HepG2 (cell line): ENCODE measurements around the gene PAM16. TPM values are rescaled to one million over a fixed set of nuclear protein-coding genes. Genes with fewer than 3 reads are reported as not detected.

Experiments used
- AKAP8 ChIP-seq: sonication (generic); formaldehyde crosslinking; IDR thresholded peaks from 2 replicates; pipeline ENCODE4 v1.5.1; 2020; ENCODE audit warnings: mild to moderate bottlenecking, missing genetic modification reagents
- ATM ChIP-seq: fragments of 450-650 bp; IDR thresholded peaks from 2 replicates; pipeline ENCODE4 v1.7.1; 2017; ENCODE audit warnings: mild to moderate bottlenecking, borderline replicate concordance
- BHLHE40 ChIP-seq: IDR thresholded peaks from 2 replicates; pipeline ENCODE4 v1.6.1; 2011; ENCODE audit warnings: low read length, improper control_type of control experiment
- DPF2 ChIP-seq: sonication (generic); formaldehyde crosslinking; IDR thresholded peaks from 2 replicates; pipeline ENCODE4 v1.4.0; 2020; ENCODE audit warnings: mild to moderate bottlenecking, low read depth, missing genetic modification reagents, borderline replicate concordance
- GATAD2A ChIP-seq: IDR thresholded peaks from 2 replicates; pipeline ENCODE4 v1.6.1; 2016
- HNF4A ChIP-seq: sonication (generic); formaldehyde crosslinking; IDR thresholded peaks from 2 replicates; pipeline ENCODE4 v1.4.0; 2020; ENCODE audit warnings: missing genetic modification reagents
- HOXA7 ChIP-seq: sonication (generic); formaldehyde crosslinking; IDR thresholded peaks from 2 replicates; pipeline ENCODE4 v1.8.1; 2022; ENCODE audit warnings: mild to moderate bottlenecking, missing genetic modification reagents, moderate library complexity
- ISX ChIP-seq: sonication (generic); formaldehyde crosslinking; conservative IDR thresholded peaks from 2 replicates; pipeline ENCODE4 v1.5.0; 2020; ENCODE audit warnings: missing genetic modification reagents
- KDM5B ChIP-seq: sonication (generic); formaldehyde crosslinking; IDR thresholded peaks from 2 replicates; pipeline ENCODE4 v1.4.0; 2020; ENCODE audit warnings: missing genetic modification reagents, mild to moderate bottlenecking, borderline replicate concordance
- MED13 ChIP-seq: sonication (generic); formaldehyde crosslinking; IDR thresholded peaks from 2 replicates; pipeline ENCODE4 v1.5.0; 2020; ENCODE audit warnings: missing genetic modification reagents
- NR2F6 ChIP-seq, 2 experiments: IDR thresholded peaks; 2 replicates each; pipeline ENCODE4 v1.6.1; 2016; ENCODE audit warnings: antibody characterized with exemption in 1 of 2, mild to moderate bottlenecking in 1 of 2
- RORA ChIP-seq: sonication (generic); formaldehyde crosslinking; IDR thresholded peaks from 2 replicates; pipeline ENCODE4 v1.5.0; 2020; ENCODE audit warnings: mild to moderate bottlenecking, missing genetic modification reagents, moderate library complexity
- RXRB ChIP-seq: IDR thresholded peaks from 2 replicates; pipeline ENCODE4 v1.6.1; 2016; ENCODE audit warnings: borderline replicate concordance, missing genetic modification reagents, missing compliant biosample characterization
- SOX6 ChIP-seq, 2 experiments: fragments of 450-650 bp in 1 of 2; sonication (generic) in 1 of 2; formaldehyde crosslinking in 1 of 2; IDR thresholded peaks; 2 replicates each; pipeline versions ENCODE4 v1.4.0 to v1.6.1; 2017 to 2020; ENCODE audit warnings: antibody characterized with exemption in 1 of 2, mild to moderate bottlenecking in 1 of 2, missing genetic modification reagents in 1 of 2
- SP2 ChIP-seq: sonication (generic); formaldehyde crosslinking; IDR thresholded peaks from 2 replicates; pipeline ENCODE4 v1.5.1; 2020; ENCODE audit warnings: mild to moderate bottlenecking, missing genetic modification reagents
- SUZ12 ChIP-seq: fragments of 150-350 bp; IDR thresholded peaks from 2 replicates; pipeline ENCODE4 v1.6.1; 2014; ENCODE audit warnings: low read depth, low read length
- THYN1 ChIP-seq: sonication (generic); formaldehyde crosslinking; IDR thresholded peaks from 2 replicates; pipeline ENCODE4 v1.8.1; 2023; ENCODE audit warnings: low read depth, mild to moderate bottlenecking, moderate library complexity, missing genetic modification reagents, borderline replicate concordance
- ZEB1 ChIP-seq: IDR thresholded peaks from 2 replicates; pipeline ENCODE4 v1.6.1; 2012; ENCODE audit warnings: mild to moderate bottlenecking, low read depth, inconsistent platforms; ENCODE audit not compliant: insufficient replicate concordance
- ZIK1 ChIP-seq: sonication (generic); formaldehyde crosslinking; IDR thresholded peaks from 2 replicates; pipeline ENCODE4 v1.5.0; 2020; ENCODE audit warnings: mild to moderate bottlenecking, low read depth, missing genetic modification reagents, borderline replicate concordance
- ZMYM2 ChIP-seq: sonication (generic); formaldehyde crosslinking; IDR thresholded peaks from 2 replicates; pipeline ENCODE4 v1.8.0; 2022; ENCODE audit warnings: mild to moderate bottlenecking, missing genetic modification reagents
- ZNF333 ChIP-seq: sonication (generic); formaldehyde crosslinking; IDR thresholded peaks from 2 replicates; pipeline ENCODE4 v1.4.0; 2020; ENCODE audit warnings: mild to moderate bottlenecking, missing genetic modification reagents, borderline replicate concordance
- ZNF552 ChIP-seq: sonication (generic); formaldehyde crosslinking; IDR thresholded peaks from 2 replicates; pipeline ENCODE4 v1.9.0; 2022; ENCODE audit warnings: missing genetic modification reagents, mild to moderate bottlenecking, borderline replicate concordance
- ZNF747 ChIP-seq: sonication (generic); formaldehyde crosslinking; IDR thresholded peaks from 2 replicates; pipeline ENCODE4 v1.8.1; 2023; ENCODE audit warnings: missing genetic modification reagents, mild to moderate bottlenecking, borderline replicate concordance
- polyA plus RNA-seq, 8 experiments: library from polyadenylated mRNA; depleted of rRNA in 3 of 8; stranded (reverse) in 7 of 8; unstranded in 1 of 8; fragments of >200 nt; fragmentation: Illumina TruSeq in 4 of 8; extraction: Trizol in 4 of 8; gene quantifications; 2 replicates each; pipeline versions ENCODE4 v1.2.1 to v1.2.3, GENCODE V29; 2011 to 2016; ENCODE audit warnings: low read depth in 4 of 8, missing spikeins in 1 of 8, mixed read lengths in 1 of 8; ENCODE audit not compliant: insufficient read depth in 1 of 8
- total RNA-seq, 5 experiments: library from RNA; depleted of rRNA; stranded (reverse); fragments of >200 nt; fragmentation: Illumina TruSeq; extraction: Trizol; gene quantifications; 2 replicates each; pipeline ENCODE4 v1.2.3, GENCODE V29; 2016; ENCODE audit warnings: low read depth in 1 of 5
- TF ChIP-seq, protein P1 (sequence below): sonication (generic); formaldehyde crosslinking; IDR thresholded peaks from 2 replicates; pipeline ENCODE4 v1.8.0; 2022; ENCODE audit warnings: missing genetic modification reagents, mild to moderate bottlenecking, inconsistent platforms, borderline replicate concordance
- TF ChIP-seq, protein P2 (sequence below): sonication (generic); formaldehyde crosslinking; IDR thresholded peaks from 2 replicates; pipeline ENCODE4 v1.5.0; 2020; ENCODE audit warnings: missing genetic modification reagents, mild to moderate bottlenecking, borderline replicate concordance
- TF ChIP-seq, protein P3 (sequence below): sonication (generic); formaldehyde crosslinking; IDR thresholded peaks from 2 replicates; pipeline ENCODE4 v1.8.0; 2022; ENCODE audit warnings: mild to moderate bottlenecking, missing genetic modification reagents, moderate library complexity
- TF ChIP-seq, protein P4 (sequence below): sonication (generic); IDR thresholded peaks from 2 replicates; pipeline ENCODE4 v1.6.1; 2016; ENCODE audit warnings: low read depth, borderline replicate concordance
- TF ChIP-seq, protein P5 (sequence below): sonication (generic); formaldehyde crosslinking; IDR thresholded peaks from 2 replicates; pipeline ENCODE4 v1.8.1; 2023; ENCODE audit warnings: mild to moderate bottlenecking, missing genetic modification reagents

Gene PAM16
- total and polyA plus RNA-seq, 2 of the 13 experiments (the other 11 are each of a cell fraction or from before 2014, with no cell fraction given), result 51.5 to 51.8 TPM

DNA sequence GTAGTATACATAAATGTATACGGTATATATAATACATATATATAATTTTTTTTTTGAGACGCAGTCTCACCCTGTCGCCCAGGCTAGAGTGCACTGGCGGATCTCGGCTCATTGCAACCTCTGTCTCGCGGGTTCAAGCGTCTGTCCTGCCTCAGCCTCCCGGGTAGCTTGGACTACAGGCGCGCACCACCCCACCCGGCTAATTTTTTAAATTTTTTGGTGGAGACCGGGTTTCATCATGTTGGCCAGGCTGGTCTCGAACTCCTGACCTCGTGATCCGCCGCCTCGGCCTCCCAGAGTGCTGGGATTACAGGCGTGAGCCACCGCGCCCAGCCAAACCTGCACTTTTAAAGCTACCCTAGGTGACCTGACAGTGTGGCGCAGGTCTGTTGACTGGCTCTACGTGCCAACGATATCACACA is 745 bp downstream of the PAM16 start (continued):
- TF ChIP-seq THYN1 (CRISPR knock-in tag) (no peak), ZNF333 (CRISPR knock-in tag) (no peak), ATM (no peak), ZNF747 (0 out of 2 replicates have a peak, but pooled peaks have one; percentile 33), SUZ12 (no peak), SP2 (no peak), HOXA7 (CRISPR knock-in tag) (no peak), RXRB (no peak), HNF4A (CRISPR knock-in tag) (no peak), DPF2 (CRISPR knock-in tag) (no peak), AKAP8 (0 out of 2 replicates have a peak, but pooled peaks have one; percentile 47), NR2F6 (IDR thresholded peaks at IDR 0.05) (peak; percentile 32; the same call in 1 of the 2 replicates), NR2F6 (CRISPR knock-in tag; IDR thresholded peaks at IDR 0.05) (no peak), MED13 (0 out of 2 replicates have a peak, but pooled peaks have one; percentile 15), RORA (CRISPR knock-in tag) (no peak), KDM5B (CRISPR knock-in tag) (no peak), GATAD2A (CRISPR knock-in tag) (no peak), BHLHE40 (no peak), ZIK1 (CRISPR knock-in tag) (no peak), ISX (CRISPR knock-in tag) (0 out of 2 replicates have a peak, but pooled peaks have one; percentile 43), ZNF552 (CRISPR knock-in tag) (no peak), SOX6 (IDR thresholded peaks at IDR 0.05) (no peak), SOX6 (CRISPR knock-in tag; IDR thresholded peaks at IDR 0.05) (no peak), ZMYM2 (CRISPR knock-in tag) (peak; percentile 81; the same call in 1 of the 2 replicates), ZEB1 (no peak)
- TF ChIP-seq, protein P1, sequence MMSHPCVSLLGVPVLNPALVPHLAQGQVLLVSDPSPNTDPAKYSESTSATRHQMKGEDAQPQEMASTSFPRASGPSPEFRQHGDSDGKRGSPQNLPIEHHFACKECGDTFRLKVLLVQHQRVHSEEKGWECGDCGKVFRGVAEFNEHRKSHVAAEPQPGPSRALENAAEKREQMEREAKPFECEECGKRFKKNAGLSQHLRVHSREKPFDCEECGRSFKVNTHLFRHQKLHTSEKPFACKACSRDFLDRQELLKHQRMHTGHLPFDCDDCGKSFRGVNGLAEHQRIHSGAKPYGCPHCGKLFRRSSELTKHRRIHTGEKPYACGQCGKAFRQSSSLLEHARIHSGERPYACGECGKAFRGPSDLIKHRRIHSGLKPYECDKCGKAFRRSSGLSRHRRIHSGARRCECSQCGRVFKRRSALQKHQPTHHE (CRISPR knock-in tag), result no peak
- TF ChIP-seq, protein P2, sequence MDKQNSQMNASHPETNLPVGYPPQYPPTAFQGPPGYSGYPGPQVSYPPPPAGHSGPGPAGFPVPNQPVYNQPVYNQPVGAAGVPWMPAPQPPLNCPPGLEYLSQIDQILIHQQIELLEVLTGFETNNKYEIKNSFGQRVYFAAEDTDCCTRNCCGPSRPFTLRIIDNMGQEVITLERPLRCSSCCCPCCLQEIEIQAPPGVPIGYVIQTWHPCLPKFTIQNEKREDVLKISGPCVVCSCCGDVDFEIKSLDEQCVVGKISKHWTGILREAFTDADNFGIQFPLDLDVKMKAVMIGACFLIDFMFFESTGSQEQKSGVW (CRISPR knock-in tag), result no peak
- TF ChIP-seq, protein P3, sequence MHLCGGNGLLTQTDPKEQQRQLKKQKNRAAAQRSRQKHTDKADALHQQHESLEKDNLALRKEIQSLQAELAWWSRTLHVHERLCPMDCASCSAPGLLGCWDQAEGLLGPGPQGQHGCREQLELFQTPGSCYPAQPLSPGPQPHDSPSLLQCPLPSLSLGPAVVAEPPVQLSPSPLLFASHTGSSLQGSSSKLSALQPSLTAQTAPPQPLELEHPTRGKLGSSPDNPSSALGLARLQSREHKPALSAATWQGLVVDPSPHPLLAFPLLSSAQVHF (CRISPR knock-in tag), result no peak
- TF ChIP-seq, protein P4, sequence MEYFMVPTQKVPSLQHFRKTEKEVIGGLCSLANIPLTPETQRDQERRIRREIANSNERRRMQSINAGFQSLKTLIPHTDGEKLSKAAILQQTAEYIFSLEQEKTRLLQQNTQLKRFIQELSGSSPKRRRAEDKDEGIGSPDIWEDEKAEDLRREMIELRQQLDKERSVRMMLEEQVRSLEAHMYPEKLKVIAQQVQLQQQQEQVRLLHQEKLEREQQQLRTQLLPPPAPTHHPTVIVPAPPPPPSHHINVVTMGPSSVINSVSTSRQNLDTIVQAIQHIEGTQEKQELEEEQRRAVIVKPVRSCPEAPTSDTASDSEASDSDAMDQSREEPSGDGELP, result no peak
- TF ChIP-seq, protein P5, sequence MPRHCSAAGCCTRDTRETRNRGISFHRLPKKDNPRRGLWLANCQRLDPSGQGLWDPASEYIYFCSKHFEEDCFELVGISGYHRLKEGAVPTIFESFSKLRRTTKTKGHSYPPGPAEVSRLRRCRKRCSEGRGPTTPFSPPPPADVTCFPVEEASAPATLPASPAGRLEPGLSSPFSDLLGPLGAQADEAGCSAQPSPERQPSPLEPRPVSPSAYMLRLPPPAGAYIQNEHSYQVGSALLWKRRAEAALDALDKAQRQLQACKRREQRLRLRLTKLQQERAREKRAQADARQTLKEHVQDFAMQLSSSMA (CRISPR knock-in tag), result no peak
